Aorta (tissue), 5 donors: ENCODE data around the gene DENND1B. TPM values are rescaled to one million over a fixed set of nuclear protein-coding genes. Genes with fewer than 3 reads are reported as not detected.

Source experiments
- ATAC-seq: fragments of 200-7000 bp; cut with Tn5 transposase; one replicate; pipeline ENCODE4 v1.9.1; 2022; ENCODE audit warnings: moderate library complexity; ENCODE audit not compliant: low FRiP score
- DNase-seq, 2 donors: peaks; one replicate each; pipeline ENCODE4 v3.0.0-alpha.2; 2020
- H3K27ac ChIP-seq, 2 donors: one replicate each; pipeline ENCODE4 v1.5.1; 2013; ENCODE audit warnings: low read length in 2 of 2, mild to moderate bottlenecking in 2 of 2, moderate library complexity in 2 of 2, control low read depth in 1 of 2, inconsistent platforms in 1 of 2, low read depth in 1 of 2
- H3K27me3 ChIP-seq, 2 donors: one replicate each; pipeline ENCODE4 v1.6.1; 2013; ENCODE audit warnings: control low read depth in 1 of 2, low read length in 1 of 2, mild to moderate bottlenecking in 1 of 2, moderate library complexity in 1 of 2; ENCODE audit not compliant: insufficient read depth in 2 of 2, control insufficient read depth in 1 of 2
- H3K36me3 ChIP-seq, 2 donors: one replicate each; pipeline ENCODE4 v1.6.1; 2013; ENCODE audit warnings: control low read depth in 1 of 2, low read length in 1 of 2, mild to moderate bottlenecking in 1 of 2; ENCODE audit not compliant: insufficient read depth in 2 of 2, control insufficient read depth in 1 of 2
- H3K4me1 ChIP-seq, 2 donors: one replicate each; pipeline ENCODE4 v1.6.1; 2013; ENCODE audit warnings: low read length in 2 of 2, control low read depth in 1 of 2, mild to moderate bottlenecking in 1 of 2, moderate library complexity in 1 of 2; ENCODE audit not compliant: insufficient read depth in 2 of 2, control insufficient read depth in 1 of 2
- H3K4me3 ChIP-seq, 2 donors: one replicate each; pipeline ENCODE4 v1.5.1; 2013; ENCODE audit warnings: low read length in 2 of 2, control low read depth in 1 of 2, mild to moderate bottlenecking in 1 of 2
- H3K9me3 ChIP-seq: one replicate; pipeline ENCODE4 v1.6.1; 2013; ENCODE audit warnings: mild to moderate bottlenecking, low read length; ENCODE audit not compliant: control insufficient read depth
- WGBS, 2 donors: extraction: QIAGEN DNeasy Blood & Tissue Kit; methylation state at CpG; one replicate each; pipeline ENCODE4 v1.1.7; 2013; 5-methylcytosine and 5-hydroxymethylcytosine counted together
- intact Hi-C, 2 donors: fragments of 100-400 bp; cut with DNase I; formaldehyde crosslinking; loops; one replicate each; pipeline versions ENCODE4 v1.14.2 to v1.15.0; 2022
- long read RNA-seq, 2 donors: library from polyadenylated mRNA; unstranded; transcript quantifications; one replicate each; pipeline ENCODE4 v2.0.0, GENCODE V29; 2020 to 2021
- polyA plus RNA-seq, 2 donors: library from polyadenylated mRNA; stranded (reverse); fragments of 200-250 nt; gene quantifications; one replicate each; pipeline ENCODE4 v1.2.3, GENCODE V29; 2013
- total RNA-seq, 2 donors: library from RNA; stranded (reverse); fragmentation: NEBNext Ultra II Directional; extraction: Animal tissue kit (Norgen Biotek cat#: 25700); gene quantifications; one replicate each; pipeline ENCODE4 v1.2.1, GENCODE V29; 2021
- donor health status: healthy with polysubstance abuse.
- donor health status: Bipolar disorder and iron deficiency.
- donor health status: DM: no; HTN: no; CAD: no.
- donor health status: DM: no; HTN: no; CAD: no.
- donor health status: DM: yes; HTN: yes; CAD: no.

The DENND1B gene, protein sequence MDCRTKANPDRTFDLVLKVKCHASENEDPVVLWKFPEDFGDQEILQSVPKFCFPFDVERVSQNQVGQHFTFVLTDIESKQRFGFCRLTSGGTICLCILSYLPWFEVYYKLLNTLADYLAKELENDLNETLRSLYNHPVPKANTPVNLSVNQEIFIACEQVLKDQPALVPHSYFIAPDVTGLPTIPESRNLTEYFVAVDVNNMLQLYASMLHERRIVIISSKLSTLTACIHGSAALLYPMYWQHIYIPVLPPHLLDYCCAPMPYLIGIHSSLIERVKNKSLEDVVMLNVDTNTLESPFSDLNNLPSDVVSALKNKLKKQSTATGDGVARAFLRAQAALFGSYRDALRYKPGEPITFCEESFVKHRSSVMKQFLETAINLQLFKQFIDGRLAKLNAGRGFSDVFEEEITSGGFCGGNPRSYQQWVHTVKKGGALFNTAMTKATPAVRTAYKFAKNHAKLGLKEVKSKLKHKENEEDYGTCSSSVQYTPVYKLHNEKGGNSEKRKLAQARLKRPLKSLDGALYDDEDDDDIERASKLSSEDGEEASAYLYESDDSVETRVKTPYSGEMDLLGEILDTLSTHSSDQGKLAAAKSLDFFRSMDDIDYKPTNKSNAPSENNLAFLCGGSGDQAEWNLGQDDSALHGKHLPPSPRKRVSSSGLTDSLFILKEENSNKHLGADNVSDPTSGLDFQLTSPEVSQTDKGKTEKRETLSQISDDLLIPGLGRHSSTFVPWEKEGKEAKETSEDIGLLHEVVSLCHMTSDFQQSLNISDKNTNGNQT
- total RNA-seq (10 to 100 TPM; 13.9 to 20.5 TPM), polyA plus RNA-seq (1 to 10 TPM; 1.5 to 1.9 TPM)
- long read RNA-seq, donor 1, partial matches to known transcripts: 2 of 6 reads
- long read RNA-seq, donor 1, other reads (novel, unspliced or antisense): 3 of 6 reads
- long read RNA-seq, donor 2, full-length matches to known transcripts: 1 of 14 reads
- long read RNA-seq, donor 2, partial matches to known transcripts: 5 of 14 reads
- long read RNA-seq, donor 2, other reads (novel, unspliced or antisense): 8 of 14 reads

DNA sequence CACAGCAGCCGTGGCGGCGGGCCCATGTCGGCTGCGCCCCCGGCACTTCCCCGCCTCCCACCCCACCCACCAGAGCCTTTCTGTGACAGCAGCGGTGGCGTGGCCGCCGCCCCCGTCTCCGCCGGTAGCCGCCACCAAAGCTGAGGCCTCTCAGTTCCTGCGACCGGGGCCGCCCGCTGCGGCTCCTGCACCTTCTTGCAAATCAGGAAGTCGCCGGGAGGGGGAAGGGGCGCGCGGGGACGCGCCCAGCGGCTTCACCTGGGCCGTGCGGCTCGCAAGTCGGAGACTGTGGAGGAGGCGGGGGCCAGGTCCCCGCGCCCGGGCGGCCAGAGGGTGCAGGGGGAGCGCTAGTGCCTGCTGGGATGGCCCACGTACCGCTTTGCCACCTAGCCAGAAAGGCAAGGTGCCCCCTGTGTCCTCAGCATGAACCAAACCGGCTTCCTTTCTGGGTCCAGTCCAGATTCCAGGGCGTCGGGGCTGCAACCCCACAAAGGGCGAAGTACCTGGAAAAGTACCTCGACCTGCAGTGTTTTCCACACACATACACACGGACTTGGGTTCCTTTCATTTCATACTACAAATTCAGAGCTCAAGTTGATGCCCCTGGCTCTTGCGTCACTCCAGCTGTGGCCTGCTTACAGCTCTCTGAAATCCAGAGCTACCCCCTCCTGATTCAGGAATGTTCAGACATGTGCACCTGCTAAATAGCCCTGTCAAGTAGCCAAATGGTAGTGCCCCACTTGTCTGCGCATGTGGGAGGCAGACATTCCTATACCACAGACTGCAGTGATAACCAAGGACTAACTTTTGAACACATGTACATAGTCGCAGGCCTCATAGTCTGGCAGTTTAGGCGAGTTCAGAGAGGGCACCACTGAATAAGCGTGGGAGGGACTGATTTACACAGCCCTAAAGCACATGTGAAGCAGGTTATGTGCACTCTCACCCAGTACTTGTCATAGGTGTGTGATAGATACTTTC is at the start of gene DENND1B:
Gene DENND1B (minus strand): TSS at position 199 of the 981 bp plus-strand sequence. CDS start 325 bp downstream, outside the sequence.
- H3K36me3 ChIP-seq: no peaks in the 10 kb centered on the region
- intact Hi-C loops: loop anchor here in 1 of 2 donors (5.0 kb wide), 1 partner anchor 127 kb away; the partner anchor contains the start of gene C1orf53
- no peaks in the 10 kb centered on the region for H3K4me1 ChIP-seq
- no peaks in the 10 kb centered on the region for H3K27me3 ChIP-seq
- peak; percentile 87 to 90 for DNase-seq
- H3K9me3 ChIP-seq: no peaks in the 10 kb centered on the region
- peak within 1 kb of the TSS; percentile 68 to 83 for H3K27ac ChIP-seq
- peak; percentile 84 for ATAC-seq
- H3K4me3 ChIP-seq: peak within 1 kb of the TSS; percentile 69 to 96
- 10% methylated on average over 46 to 51 of the region's 51 CpGs for WGBS, 2 donors

DNA sequence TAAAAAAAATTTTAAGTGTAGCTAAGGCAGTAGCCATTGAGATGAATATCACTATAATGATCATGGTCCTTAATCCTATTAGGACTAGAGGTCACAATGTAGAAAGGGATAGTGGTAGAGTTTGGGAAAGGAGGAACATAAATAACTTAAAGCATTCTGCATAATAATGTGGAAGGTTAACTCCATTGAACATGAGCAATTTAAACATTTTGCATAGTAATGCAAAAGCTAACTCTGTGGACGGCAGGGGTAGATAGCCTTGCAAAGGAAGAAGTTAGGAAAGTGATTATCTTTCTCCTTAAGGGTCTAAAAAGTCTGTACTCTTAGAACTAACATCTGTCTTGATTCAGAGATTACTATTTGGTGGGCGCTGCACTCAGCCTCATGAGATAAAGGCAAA is 39.0 kb upstream of the DENND1B start:
- H3K36me3 ChIP-seq: no peaks in the 10 kb centered on the region
- H3K27me3 ChIP-seq: no peaks in the 10 kb centered on the region
- no peaks in the 10 kb centered on the region for H3K4me1 ChIP-seq
- no peaks in the 10 kb centered on the region for H3K9me3 ChIP-seq
- 59 to 75% methylated on average over 2 of the region's 2 CpGs for WGBS, 2 donors
- ATAC-seq (no peak), DNase-seq (no peak)
- H3K4me3 ChIP-seq: no peak overlapping the region
- intact Hi-C loops: no loop called here
- no peak overlapping the region for H3K27ac ChIP-seq

DNA sequence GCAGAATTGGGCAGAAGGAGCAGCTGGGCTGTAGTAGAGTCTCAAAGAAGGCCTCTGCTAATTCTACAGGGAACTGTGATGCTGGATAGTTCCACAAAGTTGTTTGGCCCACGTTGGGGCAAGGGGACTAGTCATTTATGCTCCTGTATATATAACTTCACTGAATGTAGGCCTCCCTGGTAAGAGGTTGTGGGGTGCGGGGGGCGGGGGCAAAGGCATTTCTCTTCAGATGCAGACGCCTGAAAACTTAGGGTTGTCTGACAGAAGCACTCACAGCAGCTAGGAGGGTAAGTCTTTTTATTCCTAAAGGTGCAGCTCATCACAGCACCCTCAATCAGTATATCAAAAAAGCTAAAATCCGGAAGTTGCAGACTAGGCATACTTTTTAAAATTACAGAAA is 38.5 kb upstream of the DENND1B start:
- 44 to 54% methylated on average over 5 of the region's 5 CpGs for WGBS, 2 donors
- intact Hi-C loops: no loop called here
- H3K4me3 ChIP-seq: no peak overlapping the region
- DNase-seq (no peak), ATAC-seq (no peak)
- peaks cover 0 to 2% of the 10 kb centered on the region in 2 donors for H3K4me1 ChIP-seq
- H3K27ac ChIP-seq: no peak overlapping the region
- H3K36me3 ChIP-seq: no peaks in the 10 kb centered on the region
- no peaks in the 10 kb centered on the region for H3K9me3 ChIP-seq
- no peaks in the 10 kb centered on the region for H3K27me3 ChIP-seq

DNA sequence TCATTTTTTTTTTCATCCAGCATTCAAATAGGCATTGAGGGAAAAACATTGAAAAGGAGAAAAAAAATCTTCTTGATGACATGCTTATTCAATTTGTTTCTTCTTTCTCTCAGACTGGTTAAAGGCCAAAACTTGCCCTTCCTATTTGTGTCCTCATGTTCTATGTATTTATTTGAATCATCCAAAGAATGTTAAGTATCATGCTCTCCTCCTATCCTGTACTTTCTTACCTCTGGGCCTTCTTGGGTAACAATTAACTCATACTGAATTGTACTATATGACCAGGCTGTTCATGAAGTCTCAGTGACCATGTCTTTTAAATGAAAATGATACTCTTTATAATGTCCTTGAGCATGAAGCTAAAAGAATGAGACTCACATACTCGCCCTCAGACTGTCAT is 36.5 kb upstream of the DENND1B start:
- 56 to 63% methylated on average over 1 of the region's 1 CpG for WGBS, 2 donors
- intact Hi-C loops: no loop called here
- no peak for ATAC-seq

DNA sequence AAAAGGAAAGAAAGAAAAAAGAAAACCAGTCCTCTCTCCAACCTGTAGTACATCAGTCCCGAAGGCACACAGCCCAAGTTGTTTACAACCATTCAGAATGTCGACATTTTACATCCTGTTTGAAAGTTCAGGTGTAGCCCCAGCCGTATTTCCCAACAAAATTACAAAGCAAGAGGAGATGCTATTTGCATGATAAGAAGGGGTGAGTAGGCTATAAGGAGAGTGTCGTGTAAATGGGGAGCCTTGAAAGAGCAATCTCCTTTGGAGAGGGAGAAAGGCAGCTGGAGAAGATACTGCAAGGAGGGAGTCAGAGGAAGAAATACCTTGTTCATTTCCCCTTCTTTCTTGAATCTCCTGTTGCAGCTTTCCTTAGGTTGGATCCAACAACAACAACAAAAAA is 35.5 kb upstream of the DENND1B start:
- H3K4me3 ChIP-seq: no peak overlapping the region
- peaks cover 0 to 2% of the 10 kb centered on the region in 2 donors for H3K4me1 ChIP-seq
- peaks cover 1% of the 10 kb centered on the region for H3K9me3 ChIP-seq
- DNase-seq (no peak), ATAC-seq (no peak)
- no peak overlapping the region for H3K27ac ChIP-seq
- WGBS, 2 donors: 40 to 49% methylated on average over 4 of the region's 4 CpGs
- H3K36me3 ChIP-seq: no peaks in the 10 kb centered on the region
- H3K27me3 ChIP-seq: no peaks in the 10 kb centered on the region
- intact Hi-C loops: no loop called here

More for the DNA sequence above, 36.5 kb upstream of the DENND1B start:
- peaks cover 0 to 2% of the 10 kb centered on the region in 2 donors for H3K4me1 ChIP-seq
- no peak for DNase-seq
- no peak overlapping the region for H3K4me3 ChIP-seq
- H3K36me3 ChIP-seq: no peaks in the 10 kb centered on the region
- no peaks in the 10 kb centered on the region for H3K9me3 ChIP-seq
- H3K27me3 ChIP-seq: no peaks in the 10 kb centered on the region
- H3K27ac ChIP-seq: no peak overlapping the region

DNA sequence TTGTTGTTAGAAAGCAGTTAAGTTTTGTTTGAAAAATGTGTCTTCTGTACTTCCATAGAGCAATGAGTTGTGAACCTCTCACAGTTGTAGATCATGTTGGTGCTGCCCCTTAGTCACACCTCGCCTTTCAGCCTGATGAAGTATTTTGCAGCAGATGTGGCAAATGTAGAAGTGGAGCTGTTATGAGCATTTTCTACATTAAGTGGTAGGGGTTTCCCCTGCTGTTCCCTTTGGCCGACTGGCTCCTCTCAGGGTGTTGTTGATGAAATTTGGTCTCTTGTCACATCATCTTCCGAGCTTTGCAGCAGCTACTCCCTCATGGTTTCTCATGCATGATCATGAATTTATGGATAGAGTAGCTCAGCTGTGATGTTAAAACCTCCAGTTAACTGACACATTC is 33.6 kb upstream of the DENND1B start:
- no peaks in the 10 kb centered on the region for H3K36me3 ChIP-seq
- no peak for ATAC-seq

DNA sequence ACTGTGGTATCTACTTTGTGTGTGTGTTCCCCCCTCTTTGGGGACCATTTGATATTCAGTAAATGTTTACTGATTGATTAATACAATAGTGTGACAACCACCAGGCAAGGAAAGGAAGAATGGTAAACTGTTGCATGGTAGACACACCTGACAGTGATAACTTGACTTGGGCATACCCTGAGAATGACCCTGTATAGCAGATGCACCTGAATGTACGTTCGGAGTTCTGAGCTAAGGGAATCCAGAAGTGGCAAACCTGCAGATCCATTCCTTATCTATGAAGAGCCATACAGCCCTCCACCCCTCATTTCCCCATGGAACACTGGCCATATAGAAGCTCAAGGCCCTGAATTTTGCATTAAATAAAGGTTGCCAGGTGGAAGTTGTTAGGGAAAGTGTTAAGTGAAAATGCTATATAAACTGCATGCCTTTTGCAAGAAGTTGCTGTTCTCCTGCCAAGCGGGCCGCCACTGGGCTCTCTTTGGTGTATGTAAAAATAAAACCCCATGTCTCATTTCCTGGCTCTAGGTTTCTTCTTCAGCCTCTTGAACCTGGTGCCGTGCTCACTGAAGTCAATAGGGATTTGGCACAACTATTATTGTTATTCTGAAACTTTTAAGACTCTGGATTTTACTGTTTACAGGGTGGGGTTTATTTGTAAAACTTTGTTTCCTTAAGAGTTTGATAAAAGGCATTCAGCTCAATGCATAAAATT is 32.6 kb upstream of the DENND1B start:
- no peaks in the 10 kb centered on the region for H3K27me3 ChIP-seq
- H3K36me3 ChIP-seq: no peaks in the 10 kb centered on the region
- ATAC-seq (no peak), DNase-seq (no peak)
- WGBS, 2 donors: 43 to 46% methylated on average over 5 of the region's 5 CpGs
- H3K4me3 ChIP-seq: no peak overlapping the region
- H3K9me3 ChIP-seq: peaks cover 1% of the 10 kb centered on the region
- no peak overlapping the region for H3K27ac ChIP-seq
- intact Hi-C loops: no loop called here
- peaks cover 0 to 2% of the 10 kb centered on the region in 2 donors for H3K4me1 ChIP-seq

More for the DNA sequence above, 33.6 kb upstream of the DENND1B start:
- Histone ChIP-seq H3K9me3 (peaks cover 1% of the 10 kb centered on the region), H3K4me1 (peaks cover 0 to 2% of the 10 kb centered on the region in 2 donors), H3K27ac (no peak overlapping the region), H3K27me3 (no peaks in the 10 kb centered on the region), H3K4me3 (no peak overlapping the region)
- WGBS, 2 donors: 36 to 41% methylated on average over 3 of the region's 3 CpGs
- intact Hi-C loops: no loop called here
- DNase-seq: no peak
